Measurements from ENCODE around the gene PMM1. TPM values are rescaled to one million over a fixed set of nuclear protein-coding genes. Genes with fewer than 3 reads are reported as not detected.

The PMM1 gene
- polyA plus RNA-seq, 1 donor (not counting 4 experiments of a cell fraction or from before 2014, with no cell fraction given), result 39.6 TPM

- DNase-seq (ENCODE audit: low read depth, low spot score) (no peak), FAIRE-seq (no peak)
- Histone ChIP-seq H3K36me3 (ENCODE audit: control insufficient read depth in 2 of 2, extremely low read depth in 1 of 2, insufficient read depth in 2 of 2, low read length in 2 of 2) (peaks cover 10% of the 10 kb centered on the region in 2 experiments), H3K27ac (ENCODE audit: control insufficient read depth, insufficient read depth, low read length) (peak within 1 kb of the TSS; percentile 94), H4K20me1 (ENCODE audit: control insufficient read depth, extremely low read depth, insufficient read depth, low read length) (peaks cover 6% of the 10 kb centered on the region), H3K27me3 (ENCODE audit: control insufficient read depth, extremely low read depth, insufficient read depth, low read length) (no peaks in the 10 kb centered on the region), H3K9ac (ENCODE audit: control insufficient read depth, extremely low read depth, insufficient read depth, low read length) (peak within 1 kb of the TSS; percentile 99), H3K9me3 (ENCODE audit: control insufficient read depth, low read depth, low read length) (no peaks in the 10 kb centered on the region), H2AFZ (ENCODE audit: control insufficient read depth, low read length) (peak within 1 kb of the TSS; percentile 90), H3K9me1 (ENCODE audit: control insufficient read depth, extremely low read depth, insufficient read depth, low read length) (no peaks in the 10 kb centered on the region), H3K79me2 (ENCODE audit: control insufficient read depth, insufficient read depth, low read length) (peaks cover 87% of the 10 kb centered on the region), H3K4me1 (ENCODE audit: control insufficient read depth, extremely low read depth, insufficient read depth, low read length) (peaks cover 20% of the 10 kb centered on the region), H3K4me2 (ENCODE audit: control insufficient read depth, extremely low read depth, insufficient read depth, low read depth, low read length) (peak within 1 kb of the TSS; percentile 99), H3K4me3 (ENCODE audit: control insufficient read depth in 2 of 3, extremely low read depth in 1 of 3, insufficient read depth in 2 of 3, low read depth in 1 of 3, low read length in 3 of 3) (peak within 1 kb of the TSS; percentile 98 to 100 (median 100))
- dilution Hi-C loops (cut with MboI; ENCODE audit: extremely low pct_ligation_motif_present, low sequenced_read_pairs), result no loop called here
- TF ChIP-seq EZH2 (IDR thresholded peaks at IDR 0.05; ENCODE audit: low read length), result no peak
- peak in 1 of 3 experiments; percentile 9 for TF ChIP-seq CTCF (optimal IDR thresholded peaks at IDR 0.05 in 1 of 3, IDR thresholded peaks at IDR 0.05 in 1 of 3, conservative IDR thresholded peaks at IDR 0.05 in 1 of 3; ENCODE audit: extremely low read depth in 1 of 3, insufficient read depth in 2 of 3, low read length in 3 of 3)
Observed at GRCh38 chr22:41620589-41621098, 31.0 kb upstream of the PMM1 start, which contains the start of gene DESI1. TSS of gene DESI1 (minus strand) at chr22:41621043. CDS start at chr22:41620839, 204 bp downstream.

- no peak for DNase-seq (ENCODE audit: low read depth, low spot score)
- Histone ChIP-seq H3K27ac (ENCODE audit: control insufficient read depth, insufficient read depth, low read length) (peak overlapping the region; percentile 94), H3K79me2 (ENCODE audit: control insufficient read depth, insufficient read depth, low read length) (peaks cover 86% of the 10 kb centered on the region), H4K20me1 (ENCODE audit: control insufficient read depth, extremely low read depth, insufficient read depth, low read length) (peaks cover 8% of the 10 kb centered on the region), H3K4me1 (ENCODE audit: control insufficient read depth, extremely low read depth, insufficient read depth, low read length) (peaks cover 20% of the 10 kb centered on the region), H3K4me2 (ENCODE audit: control insufficient read depth, extremely low read depth, insufficient read depth, low read depth, low read length) (peak overlapping the region; percentile 83), H2AFZ (ENCODE audit: control insufficient read depth, low read length) (peak overlapping the region; percentile 76), H3K36me3 (ENCODE audit: control insufficient read depth in 2 of 2, extremely low read depth in 1 of 2, insufficient read depth in 2 of 2, low read length in 2 of 2) (peaks cover 4 to 8% of the 10 kb centered on the region in 2 experiments), H3K4me3 (ENCODE audit: control insufficient read depth in 2 of 3, extremely low read depth in 1 of 3, insufficient read depth in 2 of 3, low read depth in 1 of 3, low read length in 3 of 3) (peak overlapping the region; percentile 98 to 100 (median 100)), H3K9ac (ENCODE audit: control insufficient read depth, extremely low read depth, insufficient read depth, low read length) (peak overlapping the region; percentile 99), H3K27me3 (ENCODE audit: control insufficient read depth, extremely low read depth, insufficient read depth, low read length) (no peaks in the 10 kb centered on the region), H3K9me1 (ENCODE audit: control insufficient read depth, extremely low read depth, insufficient read depth, low read length) (no peaks in the 10 kb centered on the region), H3K9me3 (ENCODE audit: control insufficient read depth, low read depth, low read length) (no peaks in the 10 kb centered on the region)
- TF ChIP-seq CTCF (optimal IDR thresholded peaks at IDR 0.05 in 1 of 3, IDR thresholded peaks at IDR 0.05 in 1 of 3, conservative IDR thresholded peaks at IDR 0.05 in 1 of 3; ENCODE audit: extremely low read depth in 1 of 3, insufficient read depth in 2 of 3, low read length in 3 of 3) (no peak), EZH2 (IDR thresholded peaks at IDR 0.05; ENCODE audit: low read length) (no peak)
- dilution Hi-C loops (cut with MboI; ENCODE audit: extremely low pct_ligation_motif_present, low sequenced_read_pairs), result no loop called here
- FAIRE-seq, result no peak
Observed at GRCh38 chr22:41619979-41620588, 30.4 kb upstream of the PMM1 start.
